HEK293T (cell line): ENCODE data around the gene DOCK9.

Experiments
- ARNT ChIP-seq: fragments of 450-650 bp; IDR thresholded peaks from 2 replicates; pipeline ENCODE4 v1.6.1; 2017; ENCODE audit warnings: mild to moderate bottlenecking
- BHLHE40 ChIP-seq: fragments of 450-650 bp; IDR thresholded peaks from 2 replicates; pipeline ENCODE4 v1.6.1; 2016; ENCODE audit warnings: mild to moderate bottlenecking, moderate library complexity, borderline replicate concordance
- CTBP1 ChIP-seq: fragments of 450-650 bp; IDR thresholded peaks from 2 replicates; pipeline ENCODE4 v1.6.1; 2016; ENCODE audit warnings: borderline replicate concordance
- ELF4 ChIP-seq: fragments of 450-650 bp; IDR thresholded peaks from 2 replicates; pipeline ENCODE4 v1.6.1; 2017; ENCODE audit warnings: antibody characterized with exemption
- FOXA1 ChIP-seq: fragments of 450-650 bp; IDR thresholded peaks from 2 replicates; pipeline ENCODE4 v1.6.1; 2016; ENCODE audit warnings: mild to moderate bottlenecking
- FOXK2 ChIP-seq: fragments of 450-650 bp; IDR thresholded peaks from 2 replicates; pipeline ENCODE4 v1.6.1; 2016; ENCODE audit warnings: mild to moderate bottlenecking
- FOXM1 ChIP-seq: fragments of 450-650 bp; IDR thresholded peaks from 2 replicates; pipeline ENCODE4 v1.6.1; 2017; ENCODE audit warnings: mild to moderate bottlenecking, borderline replicate concordance
- HDGF ChIP-seq: fragments of 450-650 bp; IDR thresholded peaks from 2 replicates; pipeline ENCODE4 v1.6.1; 2017; ENCODE audit warnings: antibody characterized with exemption, borderline replicate concordance
- L3MBTL2 ChIP-seq: fragments of 450-650 bp; conservative IDR thresholded peaks from 2 replicates; pipeline ENCODE4 v1.6.1; 2016; ENCODE audit warnings: mild to moderate bottlenecking
- LEF1 ChIP-seq: fragments of 450-650 bp; IDR thresholded peaks from 2 replicates; pipeline ENCODE4 v1.6.1; 2017; ENCODE audit warnings: mild to moderate bottlenecking, borderline replicate concordance
- NFRKB ChIP-seq: fragments of 450-650 bp; IDR thresholded peaks from 2 replicates; pipeline ENCODE4 v1.6.1; 2016; ENCODE audit warnings: mild to moderate bottlenecking, moderate library complexity
- PKNOX1 ChIP-seq: fragments of 450-650 bp; IDR thresholded peaks from 2 replicates; pipeline ENCODE4 v1.6.1; 2016
- SP1 ChIP-seq: fragments of 450-650 bp; IDR thresholded peaks from 2 replicates; pipeline ENCODE4 v1.6.1; 2017
- SUZ12 ChIP-seq: fragments of 450-650 bp; IDR thresholded peaks from 2 replicates; pipeline ENCODE4 v1.6.1; 2016; ENCODE audit warnings: mild to moderate bottlenecking

- TF ChIP-seq HDGF (no peak), ARNT (no peak), FOXK2 (no peak), LEF1 (no peak), FOXA1 (no peak), NFRKB (no peak), CTBP1 (no peak), PKNOX1 (no peak), FOXM1 (no peak), BHLHE40 (no peak), SUZ12 (no peak), ELF4 (no peak), L3MBTL2 (no peak), SP1 (no peak)
These were observed 14.5 kb upstream of the DOCK9 start for GRCh38 chr13:98992355-98992754.
